Measurements from ENCODE around the gene ATXN1.
A peak's percentile ranks its signal among the peaks of the same experiment; 100 is the strongest.
"Not testable (repeated sequence)": the region's sequence is repeated elsewhere in the genome, so short reads cannot be mapped to it uniquely, and the experiment has no call there.

Gene ATXN1

DNA sequence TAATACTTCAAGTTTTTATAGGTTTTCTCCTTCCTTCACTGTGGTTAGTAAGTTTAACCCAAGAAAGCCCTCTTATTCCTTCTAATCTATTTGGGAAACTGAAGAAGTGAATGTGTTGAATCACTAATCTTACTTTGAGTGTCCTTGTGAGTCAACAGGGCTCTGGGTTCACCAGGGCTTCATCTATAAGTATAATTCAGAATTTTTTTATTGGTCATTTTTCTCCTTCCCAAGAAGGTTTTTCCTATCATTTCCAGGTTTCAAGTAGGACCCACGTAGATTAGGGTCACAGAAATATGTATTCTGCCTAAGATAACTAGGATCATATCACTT lies 191.1 kb downstream of the ATXN1 start:
- DNase-seq (no peak), ATAC-seq (no peak)

DNA sequence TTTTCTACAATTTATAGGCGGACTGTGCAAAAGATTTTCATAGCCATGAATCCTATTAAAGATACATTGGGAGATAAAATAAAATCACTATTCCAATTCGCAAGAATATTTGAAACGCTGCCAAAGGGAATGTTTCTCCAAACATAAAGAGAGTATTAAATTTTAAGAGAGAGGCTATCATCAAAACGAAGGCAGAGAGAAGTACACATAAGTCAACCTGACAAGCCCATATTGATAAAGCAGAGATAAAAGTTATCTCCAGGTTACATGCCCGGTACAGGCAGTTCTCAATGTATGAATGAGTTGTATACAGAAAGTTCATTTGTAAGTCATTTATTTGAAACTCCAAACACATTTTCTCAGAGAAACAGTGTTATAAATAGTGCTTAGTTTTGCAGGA lies 193.1 kb downstream of the ATXN1 start:
- DNase-seq (no peak), ATAC-seq (no peak)

DNA sequence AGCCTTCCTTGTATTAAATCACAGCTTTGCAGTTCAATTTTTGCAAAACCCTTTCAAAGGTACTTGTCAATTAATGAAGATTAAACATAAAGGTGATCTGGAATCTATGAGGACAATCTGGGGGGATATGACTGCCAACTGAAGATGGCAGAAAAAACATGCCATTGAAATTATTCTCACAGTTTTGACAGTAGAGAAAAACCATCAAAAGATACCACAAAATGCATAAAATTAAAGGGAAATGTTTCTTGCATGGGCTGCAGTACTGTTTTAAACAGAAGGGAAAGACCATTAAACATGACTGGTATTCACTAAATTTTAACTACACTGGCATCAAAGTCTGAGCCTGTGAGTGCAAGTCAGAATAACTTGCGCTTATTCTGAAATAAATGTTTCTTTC lies 194.2 kb downstream of the ATXN1 start:
- DNase-seq = no peak

DNA sequence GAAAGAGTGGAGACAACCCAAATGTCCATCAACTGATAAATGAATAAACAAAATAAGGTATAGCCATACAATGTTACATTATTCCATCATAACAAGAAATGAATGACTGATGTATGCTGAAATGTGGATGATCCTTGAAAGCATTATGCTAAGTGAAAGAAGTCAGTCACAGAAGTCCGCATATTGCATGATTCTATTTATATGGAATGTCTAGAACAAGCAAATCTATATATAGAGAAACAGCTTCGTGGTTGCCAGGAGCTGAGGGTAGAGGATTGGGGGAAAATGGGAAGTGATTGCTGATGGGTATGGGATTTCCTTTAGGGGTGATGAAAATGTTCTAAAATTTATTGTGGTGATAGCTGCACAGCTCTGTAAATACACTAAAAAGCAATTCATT lies 196.8 kb downstream of the ATXN1 start:
- ATAC-seq = no peak

More for the DNA sequence above, 194.2 kb downstream of the ATXN1 start:
- ATAC-seq = no peak

DNA sequence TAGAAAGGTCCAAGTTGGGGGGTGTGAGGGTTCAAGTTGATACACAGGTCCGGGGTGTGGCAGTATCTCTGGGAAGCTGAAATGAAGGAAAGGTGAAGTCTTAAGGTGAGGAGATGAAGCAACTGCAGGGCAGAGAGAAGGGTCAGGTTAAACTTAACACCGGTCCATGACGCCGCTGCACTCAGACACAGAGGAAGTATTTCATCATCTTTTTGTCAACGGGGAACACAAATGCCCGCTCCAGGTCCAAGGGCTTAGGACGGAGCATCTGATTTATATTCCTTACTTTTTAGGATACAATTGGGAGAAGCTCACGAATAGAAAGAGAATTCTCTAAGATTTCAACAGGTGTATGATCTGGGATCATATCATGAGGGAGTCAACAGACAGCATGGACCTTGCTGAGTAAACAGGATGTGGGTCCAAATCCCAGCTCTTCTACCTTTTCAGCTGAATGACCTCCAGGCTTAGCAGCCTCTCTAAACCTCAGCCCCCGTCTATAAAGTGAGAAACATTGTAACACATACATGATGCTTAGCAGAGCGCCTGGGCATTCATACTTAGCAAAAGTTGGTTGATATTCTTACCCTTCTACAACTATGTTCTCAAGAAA lies 197.5 kb downstream of the ATXN1 start:
- DNase-seq = no peak
- no peak for ATAC-seq

More for the DNA sequence above, 196.8 kb downstream of the ATXN1 start:
- DNase-seq = no peak

DNA sequence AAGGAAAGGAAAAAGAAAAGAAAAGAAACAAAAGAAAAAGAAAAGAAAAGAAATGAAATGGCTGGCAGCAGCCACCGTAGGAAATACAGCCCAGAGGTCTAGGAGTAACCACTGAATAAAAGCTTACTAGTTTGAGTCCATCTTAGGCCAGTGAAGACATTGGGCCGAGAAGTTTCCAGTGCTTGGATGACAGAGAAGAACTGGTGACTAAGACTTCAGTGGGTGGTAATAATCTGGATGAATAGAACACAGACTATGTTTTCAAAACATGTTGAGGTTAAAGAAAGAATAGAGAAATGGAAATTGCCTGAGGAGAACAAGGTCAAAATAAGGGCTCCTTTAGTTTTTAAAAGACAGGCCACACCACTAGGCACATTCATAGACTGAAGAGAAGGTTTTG lies 198.8 kb downstream of the ATXN1 start:
- DNase-seq = no peak
- peak; percentile 52 for ATAC-seq

DNA sequence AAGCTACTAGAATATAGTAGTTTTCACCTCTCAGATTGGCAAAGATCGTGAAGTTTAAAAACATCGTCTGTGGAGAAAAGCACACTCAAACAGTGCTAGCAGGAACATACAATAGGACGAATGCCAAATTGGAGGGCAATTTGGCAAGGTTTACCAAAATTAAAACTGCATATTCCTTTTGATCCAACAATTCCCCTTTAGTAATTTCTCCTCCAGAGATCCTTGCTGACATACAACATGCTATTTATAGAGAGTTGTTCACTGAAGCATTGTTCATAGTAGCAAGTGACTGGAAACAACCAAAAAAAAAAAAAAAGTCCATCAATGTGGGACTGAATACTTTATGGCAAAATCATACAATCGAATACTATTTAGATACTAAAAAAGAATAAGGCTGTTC lies 202.2 kb downstream of the ATXN1 start:
- ATAC-seq (no peak), DNase-seq (no peak)

DNA sequence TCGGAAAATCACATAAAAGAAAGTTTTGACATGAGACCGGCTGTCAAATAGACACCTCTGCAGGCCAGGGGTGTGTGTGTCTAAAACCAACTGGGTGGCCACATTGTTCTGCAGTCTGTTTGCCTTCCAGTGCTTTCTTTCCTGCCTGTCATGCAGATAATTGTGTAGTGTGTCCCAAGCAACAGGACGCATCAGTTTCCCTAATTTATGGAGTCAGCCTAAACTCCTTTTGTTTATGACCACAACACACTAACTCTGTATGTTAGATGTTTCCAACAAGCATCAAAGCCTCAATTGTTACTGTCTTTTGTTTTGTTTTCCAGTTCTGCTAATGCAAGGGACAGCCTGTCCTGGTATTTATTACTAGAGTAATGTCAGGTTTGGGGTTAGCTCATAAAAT lies 205.7 kb downstream of the ATXN1 start:
- no peak for DNase-seq
- no peak for ATAC-seq

DNA sequence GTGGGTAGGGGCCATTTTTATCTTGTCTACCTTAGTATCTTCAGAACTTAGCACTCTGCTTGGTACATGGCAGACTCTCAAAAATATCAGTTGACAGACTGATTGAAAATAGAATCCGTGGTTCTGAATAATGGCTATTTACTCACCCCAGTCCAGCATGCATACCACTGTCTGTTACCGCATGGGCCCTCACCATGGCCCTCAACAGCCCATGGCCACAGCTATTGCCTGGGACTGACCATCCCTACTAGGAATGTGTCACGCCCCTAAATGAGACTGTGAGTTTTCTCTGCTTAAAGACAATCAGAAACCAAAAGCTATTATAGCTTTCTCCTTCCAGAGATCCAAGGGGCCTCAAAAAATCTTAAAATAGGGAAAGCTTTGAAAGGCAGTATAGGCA lies 207.7 kb downstream of the ATXN1 start:
- DNase-seq = no peak
- ATAC-seq = no peak

DNA sequence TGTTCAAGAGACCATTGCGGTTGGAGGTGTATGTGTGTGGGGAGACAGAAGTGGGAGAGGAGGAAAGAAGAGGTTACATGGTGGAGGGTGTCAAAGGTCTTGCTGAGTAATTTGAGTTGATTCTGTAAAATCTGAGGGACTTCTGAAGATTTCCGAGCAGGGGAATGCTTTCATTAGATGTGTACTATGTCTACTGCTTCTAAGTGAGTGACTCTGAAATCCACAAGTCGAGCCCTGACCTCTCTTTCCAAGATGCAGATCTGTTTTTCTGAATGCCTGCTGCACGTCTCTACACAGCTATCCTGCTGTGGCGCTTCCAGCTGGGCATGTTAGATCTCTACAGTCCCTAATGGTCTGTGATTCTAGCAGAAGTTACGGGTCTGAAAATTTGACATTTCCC lies 209.8 kb downstream of the ATXN1 start:
- no peak for ATAC-seq

DNA sequence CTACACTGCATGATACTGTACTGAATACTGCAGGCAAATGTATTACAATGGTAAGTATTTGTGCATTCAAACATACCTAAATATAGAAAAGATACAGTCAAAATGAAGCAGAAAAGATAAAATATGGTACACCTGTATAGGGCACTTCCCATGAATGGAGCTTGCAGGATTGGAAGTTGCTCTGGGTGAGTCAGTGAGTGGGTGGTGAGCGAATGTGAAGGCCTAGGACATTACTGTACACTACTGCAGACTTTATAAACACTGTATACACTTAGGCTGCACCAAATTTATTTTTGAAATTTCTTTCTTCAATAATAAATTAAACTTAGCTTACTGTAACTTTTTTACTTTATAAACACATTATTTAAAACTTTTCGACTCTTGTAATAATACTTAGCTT lies 213.1 kb downstream of the ATXN1 start:
- ATAC-seq (no peak), DNase-seq (no peak)

More for the DNA sequence above, 209.8 kb downstream of the ATXN1 start:
- DNase-seq = no peak

DNA sequence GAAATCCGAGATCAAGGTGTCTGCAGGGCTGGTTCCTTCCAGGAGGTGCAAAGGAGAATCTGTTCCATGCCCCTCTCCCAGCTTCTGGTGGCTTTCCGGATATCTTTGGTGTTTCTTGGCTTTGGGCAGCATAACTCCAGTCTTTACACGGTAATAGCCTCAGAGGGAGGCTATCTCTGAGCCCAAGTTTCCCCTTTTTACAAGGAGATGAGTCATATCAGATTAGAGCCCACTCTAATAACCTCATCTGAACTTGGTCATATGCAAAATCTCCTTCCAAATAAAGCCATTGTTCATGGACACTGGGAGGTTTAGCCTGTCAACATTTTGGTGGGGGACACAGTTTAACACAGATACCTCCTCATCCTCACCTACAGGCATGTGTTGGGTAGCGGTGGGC lies 213.7 kb downstream of the ATXN1 start:
- ATAC-seq (no peak), DNase-seq (no peak)

DNA sequence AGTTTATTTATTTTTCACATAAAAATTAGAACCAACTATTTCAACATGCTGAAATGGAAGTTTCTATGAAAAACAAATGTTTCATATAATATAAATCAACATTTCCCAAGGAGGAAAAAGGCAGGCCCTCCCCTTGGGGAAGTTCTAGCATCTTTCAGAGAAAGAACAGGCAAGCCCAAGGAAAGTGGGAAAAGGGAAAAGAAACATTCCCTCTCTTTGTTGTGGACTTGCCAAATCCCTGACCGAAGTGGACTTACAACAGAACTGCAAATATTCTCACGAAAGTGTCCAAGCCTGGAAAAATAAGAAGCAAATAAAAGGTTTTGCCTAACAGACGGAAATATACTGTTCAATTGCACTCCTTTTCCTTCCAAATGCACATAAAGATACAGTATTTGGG lies 214.4 kb downstream of the ATXN1 start:
- DNase-seq (no peak), ATAC-seq (no peak)

DNA sequence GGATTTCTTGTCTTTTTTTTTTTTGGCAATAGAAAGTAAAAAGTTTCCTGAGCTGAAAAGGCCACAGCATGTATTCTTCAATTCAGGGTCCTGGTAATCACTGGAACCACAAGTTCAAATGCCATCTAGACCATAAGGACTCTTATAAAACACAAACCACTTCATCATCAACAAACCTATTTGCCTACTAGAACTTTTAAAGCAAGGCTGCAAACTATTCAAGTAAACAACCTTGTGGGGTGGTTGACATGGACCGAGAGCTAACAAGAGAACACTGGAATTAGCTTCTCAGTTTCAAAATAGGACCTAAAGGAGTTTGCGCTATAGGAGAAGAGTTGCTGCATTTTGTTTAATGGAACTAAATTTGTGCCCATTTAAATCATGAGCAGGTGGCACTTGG lies 215.9 kb downstream of the ATXN1 start:
- DNase-seq = no peak
- ATAC-seq = no peak

DNA sequence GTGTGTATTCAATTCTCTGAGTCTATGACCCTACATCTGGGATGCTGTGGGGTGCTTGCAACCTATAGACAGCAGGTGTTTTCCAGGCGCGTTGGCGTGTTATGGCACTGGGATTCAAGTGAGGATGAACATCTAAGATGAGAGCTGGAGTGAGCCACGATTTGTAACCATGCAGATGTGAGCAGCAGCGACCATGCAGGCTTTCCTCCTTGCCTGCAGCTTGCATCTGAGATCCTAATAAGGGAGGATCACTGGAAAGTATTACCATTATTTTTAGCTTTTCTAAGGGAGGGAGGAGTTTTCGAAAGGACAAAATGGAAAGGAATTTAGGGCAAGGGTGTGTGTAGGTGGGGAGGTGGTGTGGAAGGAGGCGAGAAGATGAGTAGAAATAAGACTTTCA lies 216.7 kb downstream of the ATXN1 start:
- ATAC-seq (no peak), DNase-seq (no peak)

DNA sequence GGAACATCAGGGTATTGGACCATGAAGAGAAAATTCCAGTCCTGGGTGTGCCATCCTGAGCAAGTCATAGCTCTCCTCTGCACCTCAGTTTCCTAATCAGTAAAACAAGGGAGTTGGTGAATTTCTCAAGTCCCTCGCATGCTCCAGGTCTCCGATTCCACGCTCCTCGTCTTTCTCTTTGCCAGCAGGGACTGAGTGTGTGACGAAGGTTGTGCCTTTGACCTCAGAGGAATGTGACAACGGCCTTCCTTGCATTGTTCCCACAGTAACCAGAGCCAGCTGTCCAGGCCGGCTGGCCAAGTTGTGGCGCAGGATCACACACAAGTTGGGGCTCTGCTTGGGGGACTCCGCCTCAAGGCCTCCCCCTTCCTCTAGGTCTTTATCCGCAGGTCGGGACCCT lies 217.3 kb downstream of the ATXN1 start:
- DNase-seq (no peak), ATAC-seq (no peak)

DNA sequence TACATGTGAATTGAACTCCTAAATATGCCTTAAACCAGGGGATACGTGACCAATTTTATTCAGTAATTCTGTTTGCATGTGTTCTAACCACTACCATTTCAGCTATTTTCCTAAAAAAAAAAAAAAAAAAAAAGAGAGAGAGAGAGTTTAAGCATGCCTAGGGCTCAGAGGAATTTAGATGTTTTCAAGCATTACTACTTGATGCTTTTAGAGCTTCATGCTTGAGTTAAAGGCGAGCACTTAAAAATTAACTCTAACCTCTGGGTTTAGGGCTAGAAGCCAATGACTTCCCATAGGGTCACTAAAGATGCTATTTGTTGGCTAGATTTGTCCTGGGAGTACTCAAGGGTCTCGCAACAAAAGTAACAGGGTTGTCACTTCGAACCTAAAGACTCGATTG lies 217.7 kb downstream of the ATXN1 start:
- no peak for ATAC-seq
- no peak for DNase-seq

DNA sequence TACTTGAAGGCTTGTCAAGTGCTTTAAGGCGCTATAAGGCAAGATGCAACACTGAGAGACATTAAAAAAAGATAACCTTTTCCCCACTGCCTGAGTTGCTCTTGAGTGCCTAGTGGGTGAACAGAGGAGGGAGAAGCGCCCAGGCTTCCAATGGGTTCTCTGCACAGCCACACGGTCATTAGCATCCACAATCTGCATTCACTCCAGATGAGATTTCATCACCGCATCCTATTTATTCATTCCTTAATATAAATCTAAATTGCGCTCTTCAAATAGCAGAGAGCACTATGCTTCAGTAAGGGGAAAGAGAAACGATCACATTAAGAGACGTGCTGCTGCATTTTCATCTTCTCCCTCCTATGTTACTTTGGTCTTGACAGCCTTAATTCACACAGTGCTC lies 219.2 kb downstream of the ATXN1 start:
- DNase-seq (no peak), ATAC-seq (no peak)

DNA sequence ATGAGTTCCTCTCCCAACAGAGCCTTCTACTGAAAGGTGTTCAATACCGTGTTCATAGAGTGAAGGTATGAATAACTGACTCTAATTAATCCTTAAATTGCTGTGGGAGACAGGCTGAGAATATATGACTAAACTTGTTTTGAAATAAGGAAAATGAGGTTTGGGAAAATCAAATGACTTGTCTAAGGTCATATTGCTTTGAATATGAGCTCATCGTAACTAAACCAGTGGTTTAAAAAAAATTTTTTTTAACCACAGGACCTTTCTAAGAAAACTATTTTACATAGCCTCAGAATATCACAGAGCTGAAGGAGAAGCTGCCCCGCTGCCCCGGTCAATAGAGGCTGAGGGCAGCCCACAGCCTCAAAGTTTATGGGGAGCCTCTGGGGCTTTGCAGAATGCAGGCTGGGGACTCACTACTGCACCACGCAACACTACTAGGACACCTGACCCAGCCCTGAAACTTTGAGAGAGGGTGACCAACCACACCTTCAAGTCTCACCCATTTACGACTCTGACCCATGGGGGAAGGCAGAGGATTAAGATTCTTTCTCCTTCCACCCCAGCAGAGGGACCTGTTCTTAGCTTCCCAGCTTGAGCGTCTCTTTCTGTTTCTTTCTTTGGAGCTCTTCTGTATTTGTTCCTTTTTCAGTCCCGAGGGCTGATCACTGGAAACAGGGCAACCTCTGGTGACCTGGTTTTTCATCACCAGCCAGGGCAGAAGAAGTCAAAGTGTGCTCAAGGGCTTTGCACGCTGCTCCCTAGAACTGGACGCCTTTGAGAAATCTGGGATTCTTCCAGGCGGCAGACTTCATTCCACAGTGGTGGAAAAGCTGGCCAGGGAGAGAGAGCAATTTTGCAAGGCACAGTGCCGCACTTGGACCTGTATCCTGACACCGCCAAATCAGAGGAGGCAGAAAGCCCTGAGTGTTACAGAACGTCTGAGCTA lies 220.2 kb downstream of the ATXN1 start:
- DNase-seq = peak; percentile 27
- peak; percentile 68 for ATAC-seq

DNA sequence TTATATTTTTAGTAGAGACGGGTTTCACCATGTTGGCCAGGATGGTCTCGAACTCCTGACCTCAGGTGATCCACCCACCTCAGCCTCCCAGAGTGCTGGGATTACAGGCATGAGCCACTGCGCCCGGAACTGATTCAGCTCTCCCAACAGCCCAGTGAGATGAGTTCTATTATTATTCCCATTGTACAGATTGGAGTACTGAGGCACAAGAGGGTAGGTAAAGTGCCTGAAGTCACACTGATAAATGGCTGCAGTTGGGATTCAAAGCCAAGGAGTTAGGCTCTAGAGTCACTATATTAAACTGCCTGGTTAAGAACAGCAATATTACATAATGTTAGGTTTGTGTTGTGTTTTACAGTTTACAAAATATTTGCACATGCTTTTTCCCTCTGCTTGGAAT lies 220.9 kb downstream of the ATXN1 start:
- not testable (repeated sequence) for DNase-seq, ATAC-seq

DNA sequence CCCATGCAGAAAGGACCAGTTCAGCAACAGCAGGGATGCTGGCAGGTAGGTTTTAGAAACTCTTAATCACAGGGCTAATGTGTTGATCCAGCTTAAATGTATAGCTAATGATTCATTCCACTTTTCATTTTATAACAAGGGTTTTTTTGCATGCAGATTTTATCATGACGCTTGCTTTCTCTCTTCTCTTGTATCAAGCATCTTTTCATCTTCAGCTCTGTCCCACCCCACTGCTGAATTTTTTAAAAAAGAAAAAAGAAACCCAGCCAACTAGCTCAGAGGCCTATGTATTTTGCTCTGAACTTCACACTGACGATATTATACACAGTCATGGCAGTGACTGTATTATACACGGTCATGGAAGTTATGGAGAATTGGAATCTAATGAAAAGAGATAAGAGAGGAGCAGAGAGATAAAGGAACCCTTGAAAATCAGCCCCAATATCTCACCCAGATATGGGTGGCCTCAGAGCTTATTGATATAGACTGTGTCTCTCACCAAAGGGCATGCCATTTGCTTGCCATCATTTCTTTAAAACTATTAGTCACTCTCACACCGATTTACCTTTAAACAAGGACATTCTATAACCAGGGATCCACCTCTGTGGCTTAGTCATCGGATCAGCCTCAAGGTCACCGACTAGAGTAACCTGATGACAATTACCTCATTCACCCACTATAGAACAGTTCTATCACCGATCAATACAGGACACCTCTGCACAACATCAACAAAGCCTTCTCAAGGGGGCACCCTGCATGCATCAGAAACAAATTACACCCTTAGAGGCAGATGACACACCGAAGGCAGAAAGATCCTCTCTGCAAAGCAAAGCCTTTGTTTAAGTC lies 222.0 kb downstream of the ATXN1 start:
- ATAC-seq (peak; percentile 59), DNase-seq (no peak)

DNA sequence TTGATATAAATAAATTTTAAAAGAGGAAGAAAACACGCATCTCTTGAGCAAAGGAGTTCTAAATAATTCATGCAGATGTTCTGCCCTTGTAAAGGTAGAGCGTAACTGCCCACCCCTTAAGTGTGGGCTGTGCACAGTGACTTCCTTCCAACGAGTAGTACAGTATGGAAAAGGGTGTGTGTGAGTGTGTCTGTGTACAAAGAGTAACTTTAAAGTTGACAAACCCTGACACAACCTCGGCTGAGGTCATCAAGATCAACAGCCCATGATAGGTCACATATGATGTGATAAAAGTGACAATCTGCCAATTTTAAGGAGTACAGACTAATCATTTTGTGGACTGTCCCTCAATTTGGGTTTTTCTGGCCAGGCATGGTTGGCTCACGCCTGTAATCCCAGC lies 225.7 kb downstream of the ATXN1 start:
- ATAC-seq = no peak
- no peak for DNase-seq

DNA sequence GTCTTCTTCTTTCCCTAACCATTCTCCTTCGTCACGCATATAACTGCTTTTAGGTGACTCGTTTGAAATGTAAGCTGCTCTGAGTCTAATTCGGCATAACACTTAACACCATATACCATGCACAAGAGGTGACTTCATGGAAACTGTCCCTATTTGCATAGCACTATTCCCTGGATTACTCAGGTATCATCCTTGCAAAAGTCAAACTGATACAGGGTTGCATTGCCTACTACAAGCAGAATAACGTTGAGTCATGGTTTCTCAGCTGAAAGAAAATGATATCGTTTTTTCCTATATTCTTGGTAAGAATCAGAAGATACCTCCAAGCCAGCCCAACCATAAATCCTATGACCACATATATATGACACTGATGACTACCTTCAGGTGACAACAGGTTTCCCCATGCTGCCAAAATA lies 227.5 kb downstream of the ATXN1 start:
- no peak for DNase-seq
- ATAC-seq = peak; percentile 94
